ENCODE data around the gene CDC7.

- TF ChIP-seq, protein P1, sequence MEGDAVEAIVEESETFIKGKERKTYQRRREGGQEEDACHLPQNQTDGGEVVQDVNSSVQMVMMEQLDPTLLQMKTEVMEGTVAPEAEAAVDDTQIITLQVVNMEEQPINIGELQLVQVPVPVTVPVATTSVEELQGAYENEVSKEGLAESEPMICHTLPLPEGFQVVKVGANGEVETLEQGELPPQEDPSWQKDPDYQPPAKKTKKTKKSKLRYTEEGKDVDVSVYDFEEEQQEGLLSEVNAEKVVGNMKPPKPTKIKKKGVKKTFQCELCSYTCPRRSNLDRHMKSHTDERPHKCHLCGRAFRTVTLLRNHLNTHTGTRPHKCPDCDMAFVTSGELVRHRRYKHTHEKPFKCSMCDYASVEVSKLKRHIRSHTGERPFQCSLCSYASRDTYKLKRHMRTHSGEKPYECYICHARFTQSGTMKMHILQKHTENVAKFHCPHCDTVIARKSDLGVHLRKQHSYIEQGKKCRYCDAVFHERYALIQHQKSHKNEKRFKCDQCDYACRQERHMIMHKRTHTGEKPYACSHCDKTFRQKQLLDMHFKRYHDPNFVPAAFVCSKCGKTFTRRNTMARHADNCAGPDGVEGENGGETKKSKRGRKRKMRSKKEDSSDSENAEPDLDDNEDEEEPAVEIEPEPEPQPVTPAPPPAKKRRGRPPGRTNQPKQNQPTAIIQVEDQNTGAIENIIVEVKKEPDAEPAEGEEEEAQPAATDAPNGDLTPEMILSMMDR (IDR thresholded peaks at IDR 0.05) = no peak
- TF ChIP-seq POLR2A (IDR thresholded peaks at IDR 0.05) = no peak
Measured at GRCh38 chr1:91537281-91537986, 36.8 kb downstream of the CDC7 start.
